K562 (cell line): Measurements from ENCODE around the gene SLC6A9.

Experiments
- BACH1 ChIP-seq: fragments of 200-800 bp; sonication (Bioruptor generic); IDR thresholded peaks from 2 replicates; pipeline ENCODE4 v1.6.1; 2016; ENCODE audit warnings: missing genetic modification characterization, missing compliant biosample characterization
- GABPA ChIP-seq: fragments of 200-800 bp; sonication (Bioruptor generic); conservative IDR thresholded peaks from 2 replicates; pipeline ENCODE4 v1.6.1; 2016; ENCODE audit warnings: low read depth, missing genetic modification characterization, missing compliant biosample characterization
- JUND ChIP-seq, 2 experiments: IDR thresholded peaks; 2 replicates in 1 of 2; 3 replicates in 1 of 2; pipeline ENCODE4 v1.6.1; 2011; ENCODE audit warnings: borderline replicate concordance in 2 of 2, low read depth in 2 of 2, low read length in 2 of 2, improper control_type of control experiment in 1 of 2, missing biosample characterization in 1 of 2, missing genetic modification characterization in 1 of 2, missing genetic modification reagents in 1 of 2
- KDM1A ChIP-seq, 2 experiments: fragments of 450-650 bp; IDR thresholded peaks; 2 replicates each; pipeline ENCODE4 v1.6.1; 2016; ENCODE audit warnings: mild to moderate bottlenecking in 2 of 2
- NFYB ChIP-seq: IDR thresholded peaks from 2 replicates; pipeline ENCODE4 v1.6.1; 2011; ENCODE audit warnings: mild to moderate bottlenecking, moderate library complexity; ENCODE audit not compliant: insufficient read length; ENCODE audit errors: extremely low read depth
- PML ChIP-seq: IDR thresholded peaks from 2 replicates; pipeline ENCODE4 v1.6.1; 2012; ENCODE audit warnings: low read length, inconsistent platforms
- POLR2A ChIP-seq: fragments of 450-650 bp; conservative IDR thresholded peaks from 2 replicates; pipeline ENCODE4 v1.6.1; 2016
- TEAD4 ChIP-seq, 2 experiments: sonication (generic) in 1 of 2; formaldehyde crosslinking in 1 of 2; IDR thresholded peaks; 2 replicates each; pipeline versions ENCODE4 v1.6.1 to v1.8.0; 2012 to 2022; ENCODE audit warnings: borderline replicate concordance in 1 of 2, inconsistent platforms in 1 of 2, low read length in 1 of 2, mild to moderate bottlenecking in 1 of 2, missing genetic modification reagents in 1 of 2
- TF ChIP-seq, protein P1 (sequence below), 3 experiments: IDR thresholded peaks in 2 of 3; conservative IDR thresholded peaks in 1 of 3; 2 replicates each; pipeline ENCODE4 v1.5.1; 2011 to 2012; ENCODE audit warnings: low read length in 3 of 3, mild to moderate bottlenecking in 3 of 3, control low read depth in 2 of 3, improper control_type of control experiment in 1 of 3, inconsistent platforms in 1 of 3, low read depth in 1 of 3, mixed read lengths in 1 of 3, moderate library complexity in 1 of 3; ENCODE audit not compliant: insufficient read depth in 2 of 3
- TF ChIP-seq, protein P2 (sequence below): sonication (generic); formaldehyde crosslinking; IDR thresholded peaks from 2 replicates; pipeline ENCODE4 v1.8.1; 2023; ENCODE audit warnings: mild to moderate bottlenecking, missing genetic modification reagents
- TF ChIP-seq, protein P3 (sequence below): sonication (generic); formaldehyde crosslinking; IDR thresholded peaks from 2 replicates; pipeline ENCODE4 v1.8.1; 2023; ENCODE audit warnings: mild to moderate bottlenecking, missing genetic modification reagents, moderate library complexity
- TF ChIP-seq, protein P4 (sequence below): sonication (generic); formaldehyde crosslinking; IDR thresholded peaks from 2 replicates; pipeline ENCODE4 v1.8.0; 2022; ENCODE audit warnings: missing genetic modification reagents, mild to moderate bottlenecking, borderline replicate concordance
- TF ChIP-seq, protein P5 (sequence below): fragments of 450-650 bp; IDR thresholded peaks from 2 replicates; pipeline ENCODE4 v1.6.1; 2016

DNA sequence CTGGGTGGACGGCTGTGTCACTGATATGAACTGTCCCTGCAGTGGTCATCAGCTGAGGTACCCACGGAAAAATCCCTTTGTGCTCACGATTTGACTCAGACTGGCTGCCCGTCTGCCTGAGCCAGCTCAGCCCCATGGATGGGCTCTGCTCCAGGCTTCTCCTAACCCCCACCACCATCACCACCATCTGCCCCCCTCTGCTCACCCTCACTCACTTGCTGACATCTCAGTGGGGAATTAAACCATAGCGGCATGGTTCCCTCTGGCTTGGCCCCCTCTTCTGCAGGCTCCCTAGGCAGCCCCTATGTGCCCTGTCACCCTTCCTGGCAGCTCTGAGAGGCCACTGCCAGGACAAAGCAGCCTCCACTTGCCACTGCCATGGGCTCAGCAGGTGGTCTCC lies 17.3 kb downstream of the SLC6A9 start:
- TF ChIP-seq, protein P1, sequence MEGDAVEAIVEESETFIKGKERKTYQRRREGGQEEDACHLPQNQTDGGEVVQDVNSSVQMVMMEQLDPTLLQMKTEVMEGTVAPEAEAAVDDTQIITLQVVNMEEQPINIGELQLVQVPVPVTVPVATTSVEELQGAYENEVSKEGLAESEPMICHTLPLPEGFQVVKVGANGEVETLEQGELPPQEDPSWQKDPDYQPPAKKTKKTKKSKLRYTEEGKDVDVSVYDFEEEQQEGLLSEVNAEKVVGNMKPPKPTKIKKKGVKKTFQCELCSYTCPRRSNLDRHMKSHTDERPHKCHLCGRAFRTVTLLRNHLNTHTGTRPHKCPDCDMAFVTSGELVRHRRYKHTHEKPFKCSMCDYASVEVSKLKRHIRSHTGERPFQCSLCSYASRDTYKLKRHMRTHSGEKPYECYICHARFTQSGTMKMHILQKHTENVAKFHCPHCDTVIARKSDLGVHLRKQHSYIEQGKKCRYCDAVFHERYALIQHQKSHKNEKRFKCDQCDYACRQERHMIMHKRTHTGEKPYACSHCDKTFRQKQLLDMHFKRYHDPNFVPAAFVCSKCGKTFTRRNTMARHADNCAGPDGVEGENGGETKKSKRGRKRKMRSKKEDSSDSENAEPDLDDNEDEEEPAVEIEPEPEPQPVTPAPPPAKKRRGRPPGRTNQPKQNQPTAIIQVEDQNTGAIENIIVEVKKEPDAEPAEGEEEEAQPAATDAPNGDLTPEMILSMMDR (IDR thresholded peaks at IDR 0.05 in 2 of 3, conservative IDR thresholded peaks at IDR 0.05 in 1 of 3; ENCODE audit: insufficient read depth in 2 of 3, low read depth in 1 of 3, low read length in 3 of 3), result no peak
- TF ChIP-seq NFYB, result no peak
- no peak for TF ChIP-seq PML
- TF ChIP-seq KDM1A (IDR thresholded peaks at IDR 0.05), result no peak
- TF ChIP-seq GABPA (tag), result no peak
- no peak for TF ChIP-seq TEAD4 (IDR thresholded peaks at IDR 0.05; ENCODE audit: low read length)
- TF ChIP-seq TEAD4 (CRISPR knock-in tag; IDR thresholded peaks at IDR 0.05; ENCODE audit: borderline replicate concordance), result no peak
- no peak for TF ChIP-seq JUND (IDR thresholded peaks at IDR 0.05; ENCODE audit: borderline replicate concordance, low read depth, low read length)
- TF ChIP-seq JUND (tag; IDR thresholded peaks at IDR 0.05; ENCODE audit: borderline replicate concordance, low read depth, low read length), result no peak
- TF ChIP-seq, protein P2, sequence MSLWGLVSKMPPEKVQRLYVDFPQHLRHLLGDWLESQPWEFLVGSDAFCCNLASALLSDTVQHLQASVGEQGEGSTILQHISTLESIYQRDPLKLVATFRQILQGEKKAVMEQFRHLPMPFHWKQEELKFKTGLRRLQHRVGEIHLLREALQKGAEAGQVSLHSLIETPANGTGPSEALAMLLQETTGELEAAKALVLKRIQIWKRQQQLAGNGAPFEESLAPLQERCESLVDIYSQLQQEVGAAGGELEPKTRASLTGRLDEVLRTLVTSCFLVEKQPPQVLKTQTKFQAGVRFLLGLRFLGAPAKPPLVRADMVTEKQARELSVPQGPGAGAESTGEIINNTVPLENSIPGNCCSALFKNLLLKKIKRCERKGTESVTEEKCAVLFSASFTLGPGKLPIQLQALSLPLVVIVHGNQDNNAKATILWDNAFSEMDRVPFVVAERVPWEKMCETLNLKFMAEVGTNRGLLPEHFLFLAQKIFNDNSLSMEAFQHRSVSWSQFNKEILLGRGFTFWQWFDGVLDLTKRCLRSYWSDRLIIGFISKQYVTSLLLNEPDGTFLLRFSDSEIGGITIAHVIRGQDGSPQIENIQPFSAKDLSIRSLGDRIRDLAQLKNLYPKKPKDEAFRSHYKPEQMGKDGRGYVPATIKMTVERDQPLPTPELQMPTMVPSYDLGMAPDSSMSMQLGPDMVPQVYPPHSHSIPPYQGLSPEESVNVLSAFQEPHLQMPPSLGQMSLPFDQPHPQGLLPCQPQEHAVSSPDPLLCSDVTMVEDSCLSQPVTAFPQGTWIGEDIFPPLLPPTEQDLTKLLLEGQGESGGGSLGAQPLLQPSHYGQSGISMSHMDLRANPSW, result no peak
- TF ChIP-seq, protein P3, sequence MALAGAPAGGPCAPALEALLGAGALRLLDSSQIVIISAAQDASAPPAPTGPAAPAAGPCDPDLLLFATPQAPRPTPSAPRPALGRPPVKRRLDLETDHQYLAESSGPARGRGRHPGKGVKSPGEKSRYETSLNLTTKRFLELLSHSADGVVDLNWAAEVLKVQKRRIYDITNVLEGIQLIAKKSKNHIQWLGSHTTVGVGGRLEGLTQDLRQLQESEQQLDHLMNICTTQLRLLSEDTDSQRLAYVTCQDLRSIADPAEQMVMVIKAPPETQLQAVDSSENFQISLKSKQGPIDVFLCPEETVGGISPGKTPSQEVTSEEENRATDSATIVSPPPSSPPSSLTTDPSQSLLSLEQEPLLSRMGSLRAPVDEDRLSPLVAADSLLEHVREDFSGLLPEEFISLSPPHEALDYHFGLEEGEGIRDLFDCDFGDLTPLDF (CRISPR knock-in tag), result no peak
- TF ChIP-seq POLR2A, result no peak
- TF ChIP-seq, protein P4, sequence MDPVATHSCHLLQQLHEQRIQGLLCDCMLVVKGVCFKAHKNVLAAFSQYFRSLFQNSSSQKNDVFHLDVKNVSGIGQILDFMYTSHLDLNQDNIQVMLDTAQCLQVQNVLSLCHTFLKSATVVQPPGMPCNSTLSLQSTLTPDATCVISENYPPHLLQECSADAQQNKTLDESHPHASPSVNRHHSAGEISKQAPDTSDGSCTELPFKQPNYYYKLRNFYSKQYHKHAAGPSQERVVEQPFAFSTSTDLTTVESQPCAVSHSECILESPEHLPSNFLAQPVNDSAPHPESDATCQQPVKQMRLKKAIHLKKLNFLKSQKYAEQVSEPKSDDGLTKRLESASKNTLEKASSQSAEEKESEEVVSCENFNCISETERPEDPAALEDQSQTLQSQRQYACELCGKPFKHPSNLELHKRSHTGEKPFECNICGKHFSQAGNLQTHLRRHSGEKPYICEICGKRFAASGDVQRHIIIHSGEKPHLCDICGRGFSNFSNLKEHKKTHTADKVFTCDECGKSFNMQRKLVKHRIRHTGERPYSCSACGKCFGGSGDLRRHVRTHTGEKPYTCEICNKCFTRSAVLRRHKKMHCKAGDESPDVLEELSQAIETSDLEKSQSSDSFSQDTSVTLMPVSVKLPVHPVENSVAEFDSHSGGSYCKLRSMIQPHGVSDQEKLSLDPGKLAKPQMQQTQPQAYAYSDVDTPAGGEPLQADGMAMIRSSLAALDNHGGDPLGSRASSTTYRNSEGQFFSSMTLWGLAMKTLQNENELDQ (CRISPR knock-in tag), result no peak
- TF ChIP-seq BACH1, result no peak
- TF ChIP-seq, protein P5, sequence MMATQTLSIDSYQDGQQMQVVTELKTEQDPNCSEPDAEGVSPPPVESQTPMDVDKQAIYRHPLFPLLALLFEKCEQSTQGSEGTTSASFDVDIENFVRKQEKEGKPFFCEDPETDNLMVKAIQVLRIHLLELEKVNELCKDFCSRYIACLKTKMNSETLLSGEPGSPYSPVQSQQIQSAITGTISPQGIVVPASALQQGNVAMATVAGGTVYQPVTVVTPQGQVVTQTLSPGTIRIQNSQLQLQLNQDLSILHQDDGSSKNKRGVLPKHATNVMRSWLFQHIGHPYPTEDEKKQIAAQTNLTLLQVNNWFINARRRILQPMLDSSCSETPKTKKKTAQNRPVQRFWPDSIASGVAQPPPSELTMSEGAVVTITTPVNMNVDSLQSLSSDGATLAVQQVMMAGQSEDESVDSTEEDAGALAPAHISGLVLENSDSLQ, result no peak
